GF-D8 (cell line): ENCODE results near the gene UBQLN2.
"Not testable (repeated sequence)": the region's sequence is repeated elsewhere in the genome, so short reads cannot be mapped to it uniquely, and the experiment has no call there.

Experiments
- DNase-seq: peaks from one replicate; lab custom pipeline; 2025; lab: John Stamatoyannopoulos, UW

UBQLN2 gene

DNA sequence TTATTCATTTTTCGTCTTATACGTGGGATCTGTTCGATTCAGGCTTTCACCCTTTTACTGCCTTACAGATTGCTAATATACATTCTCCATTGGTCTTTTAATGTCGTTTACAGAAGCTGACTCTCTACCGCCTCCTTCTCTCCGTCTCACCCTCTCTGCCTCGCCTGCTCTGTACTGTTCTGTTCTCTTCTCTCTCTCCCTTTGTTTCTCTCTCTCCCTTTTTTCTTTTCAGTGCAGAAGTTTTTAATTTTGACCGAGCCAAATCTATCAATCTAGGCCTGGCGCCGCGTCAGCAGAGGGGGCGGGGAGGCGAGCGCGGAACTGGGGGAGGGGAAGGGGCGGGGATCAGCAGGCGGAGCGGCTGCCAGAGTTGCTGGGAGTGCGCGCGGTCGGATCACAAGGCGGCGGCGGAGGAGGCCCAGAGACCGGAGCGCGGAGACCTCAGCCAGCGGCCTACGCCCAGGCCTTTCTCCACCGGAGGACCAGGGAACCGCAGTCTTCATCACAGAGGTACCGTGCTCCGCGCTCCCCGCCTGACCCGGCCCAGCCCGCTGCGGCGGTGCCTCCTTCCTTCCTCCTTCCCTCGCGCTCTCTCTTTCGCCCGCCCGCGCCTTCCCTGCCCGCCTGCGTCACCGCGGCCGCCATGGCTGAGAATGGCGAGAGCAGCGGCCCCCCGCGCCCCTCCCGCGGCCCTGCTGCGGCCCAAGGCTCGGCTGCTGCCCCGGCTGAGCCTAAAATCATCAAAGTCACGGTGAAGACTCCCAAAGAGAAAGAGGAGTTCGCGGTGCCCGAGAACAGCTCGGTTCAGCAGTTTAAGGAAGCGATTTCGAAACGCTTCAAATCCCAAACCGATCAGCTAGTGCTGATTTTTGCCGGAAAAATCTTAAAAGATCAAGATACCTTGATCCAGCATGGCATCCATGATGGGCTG, at the start of gene UBQLN2:
Gene UBQLN2, plus strand, starts transcription at position 397 of the 931 bp plus-strand sequence. Its CDS starts 247 bp downstream, at position 644.
- DNase-seq: peak; percentile 24

DNA sequence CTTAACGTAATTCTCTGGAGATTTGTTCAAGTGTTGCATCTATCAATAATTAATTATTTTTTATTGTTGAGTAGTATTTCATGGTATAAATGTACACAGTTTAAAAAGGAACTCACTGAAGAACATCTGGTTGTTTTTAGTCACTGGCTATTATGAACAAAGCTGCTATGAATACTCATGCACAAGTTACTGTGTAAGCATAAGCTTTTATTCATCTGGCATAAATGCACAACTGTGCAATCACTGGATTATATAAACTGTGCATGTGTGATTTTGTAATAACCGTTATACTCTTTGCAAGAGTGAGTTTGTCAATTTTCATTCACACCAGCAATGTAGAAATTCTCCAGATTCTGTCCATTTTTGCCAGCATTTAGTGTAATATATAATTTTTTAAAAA, 43.8 kb upstream of the UBQLN2 start:
- no peak for DNase-seq

DNA sequence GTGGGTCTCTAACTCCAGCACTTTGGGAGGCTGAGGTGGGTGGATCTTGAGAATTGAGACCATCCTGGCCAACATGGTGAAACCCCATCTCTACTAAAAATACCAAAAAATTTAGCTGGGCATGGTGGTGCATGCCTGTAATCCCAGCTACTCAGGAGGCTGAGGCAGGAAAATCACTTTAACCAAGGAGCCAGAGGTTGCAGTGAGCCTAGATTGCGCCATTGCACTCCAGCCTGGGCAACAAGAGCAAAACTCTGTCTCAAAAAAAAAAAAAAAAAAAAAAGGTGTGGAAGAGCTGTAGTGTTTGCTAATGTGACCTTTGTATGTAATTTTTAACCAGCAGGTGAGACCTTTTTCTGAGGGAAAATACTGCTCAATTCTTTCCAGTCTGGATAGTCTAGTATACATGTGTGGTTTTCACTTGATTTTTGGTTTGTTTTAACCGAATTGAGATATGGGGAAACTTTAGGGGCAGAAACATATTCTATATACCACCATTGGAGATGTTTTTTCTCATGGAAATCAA, 33.9 kb upstream of the UBQLN2 start:
- DNase-seq: not testable (repeated sequence)

DNA sequence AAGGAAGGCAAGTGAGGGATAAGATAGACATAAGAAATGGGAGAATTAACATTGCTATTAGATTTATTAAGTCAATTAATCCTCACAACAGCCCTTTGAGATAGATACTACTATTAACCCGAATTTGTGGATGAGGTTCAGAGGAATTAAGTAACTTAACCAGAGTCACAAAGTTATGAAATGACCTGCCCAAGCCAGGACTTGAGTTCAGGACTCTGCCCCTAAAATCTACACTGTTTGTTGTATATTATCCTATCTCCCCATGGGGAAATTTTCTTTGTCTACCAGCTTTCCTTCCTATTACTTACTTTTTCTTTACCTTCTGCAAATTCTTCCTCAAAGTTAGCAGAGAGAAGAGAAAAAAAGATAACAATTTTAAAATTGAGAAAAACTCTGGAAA, 33.4 kb upstream of the UBQLN2 start:
- no peak for DNase-seq

DNA sequence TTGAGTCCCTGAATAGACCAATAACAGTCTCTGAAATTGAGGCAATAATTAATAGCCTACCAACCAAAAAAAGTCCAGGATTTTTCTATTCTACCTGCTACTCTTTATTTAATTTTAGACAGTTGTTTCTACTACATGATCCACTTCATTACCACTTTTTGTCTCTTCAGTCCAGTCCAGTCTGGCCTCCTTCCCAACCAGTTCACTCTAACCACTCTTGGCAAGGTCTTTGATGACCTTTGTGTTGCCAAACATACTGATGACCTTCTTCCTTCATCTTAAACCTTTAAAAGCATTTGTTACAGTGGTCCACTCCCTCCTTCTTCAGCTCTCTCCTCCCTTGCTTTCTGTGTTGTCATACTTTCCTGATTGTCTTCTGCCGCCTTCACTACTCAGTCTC, 12.8 kb upstream of the UBQLN2 start:
- DNase-seq: no peak

DNA sequence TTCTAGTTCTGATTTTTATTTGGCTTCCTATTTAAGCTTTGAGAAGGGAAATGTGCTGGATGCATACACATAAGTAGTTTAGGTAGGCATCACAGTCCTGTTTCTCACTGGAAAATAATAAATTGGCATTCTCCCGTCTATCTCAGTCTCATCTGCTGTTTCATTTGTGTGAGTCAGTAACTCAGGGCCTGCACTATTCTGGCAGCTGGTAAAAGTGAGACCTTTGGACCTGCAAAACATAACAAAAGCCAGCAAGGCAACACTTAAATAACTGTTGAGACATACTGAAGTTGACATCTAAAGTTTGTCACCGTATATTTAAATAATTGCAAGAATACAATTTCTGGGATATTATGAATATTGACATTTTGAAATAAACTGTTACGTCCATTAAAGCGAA, 8.6 kb upstream of the UBQLN2 start:
- DNase-seq: no peak

DNA sequence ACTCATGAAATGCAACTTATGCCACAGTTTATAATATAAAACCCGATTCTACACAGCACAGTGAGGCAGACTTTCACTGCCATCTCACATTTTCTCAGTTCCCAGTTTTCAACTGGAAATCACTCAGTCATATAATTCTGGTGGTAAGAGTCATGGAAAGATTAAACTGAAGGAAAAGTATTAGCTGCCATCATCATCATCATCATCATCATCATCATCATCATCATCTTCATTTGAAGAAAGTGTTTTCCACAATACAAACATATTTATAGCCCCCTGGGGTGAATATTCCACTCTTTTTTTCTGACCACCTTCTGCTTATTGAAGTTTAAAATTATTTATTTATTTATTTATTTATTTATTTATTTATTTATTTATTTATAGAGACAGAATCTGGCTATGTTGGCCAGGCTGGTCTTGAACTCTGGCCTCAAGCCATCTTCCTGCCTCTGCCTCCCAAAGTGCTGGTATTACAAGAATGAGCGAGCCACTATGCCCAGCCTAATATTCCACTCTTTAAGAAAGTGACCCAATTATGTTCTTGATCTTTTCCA, 6.0 kb upstream of the UBQLN2 start:
- no peak for DNase-seq

DNA sequence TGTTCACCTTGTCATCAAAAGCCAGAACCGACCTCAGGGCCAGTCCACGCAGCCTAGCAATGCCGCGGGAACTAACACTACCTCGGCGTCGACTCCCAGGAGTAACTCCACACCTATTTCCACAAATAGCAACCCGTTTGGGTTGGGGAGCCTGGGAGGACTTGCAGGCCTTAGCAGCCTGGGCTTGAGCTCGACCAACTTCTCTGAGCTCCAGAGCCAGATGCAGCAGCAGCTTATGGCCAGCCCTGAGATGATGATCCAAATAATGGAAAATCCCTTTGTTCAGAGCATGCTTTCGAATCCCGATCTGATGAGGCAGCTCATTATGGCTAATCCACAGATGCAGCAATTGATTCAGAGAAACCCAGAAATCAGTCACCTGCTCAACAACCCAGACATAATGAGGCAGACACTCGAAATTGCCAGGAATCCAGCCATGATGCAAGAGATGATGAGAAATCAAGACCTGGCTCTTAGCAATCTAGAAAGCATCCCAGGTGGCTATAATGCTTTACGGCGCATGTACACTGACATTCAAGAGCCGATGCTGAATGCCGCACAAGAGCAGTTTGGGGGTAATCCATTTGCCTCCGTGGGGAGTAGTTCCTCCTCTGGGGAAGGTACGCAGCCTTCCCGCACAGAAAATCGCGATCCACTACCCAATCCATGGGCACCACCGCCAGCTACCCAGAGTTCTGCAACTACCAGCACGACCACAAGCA, 898 bp downstream of the UBQLN2 start:
- DNase-seq: no peak

DNA sequence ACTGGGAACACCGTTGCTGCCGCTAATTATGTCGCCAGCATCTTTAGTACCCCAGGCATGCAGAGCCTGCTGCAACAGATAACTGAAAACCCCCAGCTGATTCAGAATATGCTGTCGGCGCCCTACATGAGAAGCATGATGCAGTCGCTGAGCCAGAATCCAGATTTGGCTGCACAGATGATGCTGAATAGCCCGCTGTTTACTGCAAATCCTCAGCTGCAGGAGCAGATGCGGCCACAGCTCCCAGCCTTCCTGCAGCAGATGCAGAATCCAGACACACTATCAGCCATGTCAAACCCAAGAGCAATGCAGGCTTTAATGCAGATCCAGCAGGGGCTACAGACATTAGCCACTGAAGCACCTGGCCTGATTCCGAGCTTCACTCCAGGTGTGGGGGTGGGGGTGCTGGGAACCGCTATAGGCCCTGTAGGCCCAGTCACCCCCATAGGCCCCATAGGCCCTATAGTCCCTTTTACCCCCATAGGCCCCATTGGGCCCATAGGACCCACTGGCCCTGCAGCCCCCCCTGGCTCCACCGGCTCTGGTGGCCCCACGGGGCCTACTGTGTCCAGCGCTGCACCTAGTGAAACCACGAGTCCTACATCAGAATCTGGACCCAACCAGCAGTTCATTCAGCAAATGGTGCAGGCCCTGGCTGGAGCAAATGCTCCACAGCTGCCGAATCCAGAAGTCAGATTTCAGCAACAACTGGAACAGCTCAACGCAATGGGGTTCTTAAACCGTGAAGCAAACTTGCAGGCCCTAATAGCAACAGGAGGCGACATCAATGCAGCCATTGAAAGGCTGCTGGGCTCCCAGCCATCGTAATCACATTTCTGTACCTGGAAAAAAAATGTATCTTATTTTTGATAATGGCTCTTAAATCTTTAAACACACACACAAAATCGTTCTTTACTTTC, 1.8 kb downstream of the UBQLN2 start:
- no peak for DNase-seq

DNA sequence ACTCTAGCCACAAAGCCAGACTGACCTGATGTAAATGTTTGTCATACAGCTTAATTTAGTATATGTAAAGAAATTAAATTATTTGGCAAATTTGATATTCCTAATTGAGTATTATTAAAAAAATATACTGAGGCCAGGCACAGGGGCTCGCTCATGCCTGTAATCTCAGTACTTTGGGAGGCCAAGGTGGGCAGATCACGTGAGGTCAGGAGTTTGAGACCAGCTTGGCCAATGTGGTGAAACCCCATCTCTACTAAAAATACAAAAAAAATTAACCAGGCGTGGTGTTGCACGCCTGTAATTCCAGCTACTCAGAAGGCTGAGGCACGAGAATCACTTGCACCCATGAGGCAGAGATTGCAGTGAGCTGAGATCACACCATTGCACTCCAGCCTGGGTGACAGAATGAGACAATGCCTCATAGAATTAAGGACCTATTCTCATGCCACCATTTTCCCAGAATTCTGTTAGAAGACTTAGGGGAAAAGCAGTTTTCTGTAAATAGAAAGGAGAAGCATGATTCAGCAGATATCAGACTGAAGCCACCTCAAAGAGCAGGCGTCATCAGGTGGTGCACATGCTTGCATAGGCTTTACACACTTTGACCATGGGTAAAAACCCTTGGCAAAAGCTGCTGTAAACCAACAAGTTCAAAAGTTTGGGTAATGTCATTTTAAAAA, 6.1 kb downstream of the UBQLN2 start:
- DNase-seq: no peak

DNA sequence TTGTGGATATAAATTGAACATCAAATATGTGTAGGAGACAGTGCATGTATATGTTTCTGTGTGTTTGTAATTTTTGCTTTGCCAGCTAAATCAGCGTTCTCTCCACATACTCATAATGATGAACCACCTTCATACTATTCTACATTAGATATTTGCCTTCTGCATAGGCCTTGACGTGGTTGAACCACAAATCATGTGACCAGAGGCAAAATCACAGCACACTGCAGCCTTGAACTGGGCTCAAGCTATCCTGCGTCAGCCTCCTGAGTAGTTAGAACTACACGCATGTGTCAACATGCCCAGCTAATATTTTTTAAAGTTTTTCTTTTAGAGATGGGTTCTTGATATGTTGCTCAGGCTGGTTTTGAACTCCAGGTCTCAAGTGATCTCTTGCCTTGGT, 9.5 kb downstream of the UBQLN2 start:
- no peak for DNase-seq

DNA sequence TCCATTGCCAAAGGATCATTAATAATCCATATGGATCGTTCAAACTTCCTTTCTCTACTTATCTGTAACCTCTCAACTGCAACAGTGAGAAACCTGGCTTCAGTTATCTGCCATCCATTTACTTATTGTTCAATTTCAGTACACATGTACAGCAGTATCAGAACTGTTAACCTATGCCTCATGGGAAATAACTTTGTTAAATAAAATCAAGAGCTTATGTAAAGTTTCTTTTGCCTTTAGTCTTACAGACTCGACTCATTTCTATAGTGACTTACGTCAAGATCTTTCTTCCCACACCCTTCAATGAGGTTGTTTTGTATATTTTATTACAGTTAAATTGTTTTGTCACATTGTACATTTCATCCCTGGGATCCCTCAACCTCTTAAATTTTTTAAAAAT, 11.4 kb downstream of the UBQLN2 start:
- DNase-seq: no peak

DNA sequence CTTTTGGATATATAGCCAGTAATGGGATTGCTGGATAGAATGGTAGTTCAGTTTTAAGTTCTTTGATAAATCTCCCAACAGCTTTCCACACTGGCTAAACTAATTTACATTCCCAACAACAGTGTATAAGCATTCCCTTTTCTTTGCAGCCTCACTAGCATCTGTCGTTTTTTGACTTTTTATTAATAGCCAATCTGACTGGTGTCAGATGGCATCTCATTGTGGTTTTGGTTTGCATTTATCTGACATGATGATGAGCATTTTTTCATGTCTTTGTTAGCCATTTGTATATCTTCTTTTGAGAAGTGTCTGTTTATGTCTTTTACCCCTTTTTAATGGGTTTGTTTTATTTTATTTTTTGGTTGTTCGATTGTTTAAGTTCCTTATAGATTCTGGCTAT, 13.3 kb downstream of the UBQLN2 start:
- no peak for DNase-seq

DNA sequence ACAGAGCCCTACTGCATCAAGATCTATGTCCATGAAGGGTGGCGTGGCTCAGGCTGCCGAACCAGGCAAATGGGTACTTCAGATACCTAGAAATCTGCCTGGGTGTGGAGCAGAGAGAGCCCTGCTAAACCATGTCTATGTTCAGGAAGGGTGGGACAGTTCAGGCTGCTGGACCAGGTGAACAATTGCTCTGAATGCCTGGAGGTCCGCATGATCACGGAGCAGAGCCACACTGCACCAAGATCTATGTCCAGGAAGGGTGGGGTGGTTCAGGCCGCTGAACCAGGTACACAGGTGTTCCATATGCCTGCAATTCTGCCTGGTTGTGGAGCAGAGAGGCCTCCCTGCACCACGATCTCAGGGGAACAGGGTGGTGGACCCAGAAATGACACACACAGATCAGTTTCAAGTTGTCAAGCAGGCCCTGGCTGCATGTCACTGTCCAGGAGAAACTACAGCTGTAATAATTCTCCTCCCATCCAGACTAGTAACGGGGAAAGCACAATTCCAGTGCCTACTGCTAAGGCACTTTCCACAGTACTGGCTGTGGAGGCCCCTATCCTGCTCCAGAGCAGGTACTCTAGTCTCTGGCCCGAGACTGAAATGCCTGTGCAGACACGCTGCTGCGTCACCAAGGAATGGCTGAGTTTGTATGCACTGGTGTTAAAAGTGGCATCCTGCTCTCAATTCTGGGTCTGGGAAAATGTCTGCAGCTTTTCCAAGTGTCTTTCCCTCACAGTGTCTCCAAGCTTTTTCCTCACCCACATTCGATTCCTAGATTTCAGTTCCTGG, 25.2 kb downstream of the UBQLN2 start:
- no peak for DNase-seq

DNA sequence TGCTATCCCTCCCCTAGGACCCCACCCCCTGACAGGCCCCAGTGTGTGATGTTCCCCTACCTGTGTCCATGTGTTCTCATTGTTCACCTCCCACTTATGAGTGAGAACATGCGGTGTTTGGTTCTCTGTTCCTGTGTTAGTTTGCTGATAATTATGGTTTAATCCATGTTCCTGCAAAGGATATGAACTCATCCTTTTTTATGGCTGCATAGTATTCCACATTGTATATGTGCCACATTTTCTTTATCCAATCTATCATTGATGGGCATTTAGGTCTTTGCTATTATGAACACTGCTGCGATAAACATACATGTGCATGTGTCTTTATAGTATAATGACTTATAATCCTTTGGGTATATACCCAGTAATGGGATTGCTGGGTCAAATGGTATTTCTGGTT, 28.4 kb downstream of the UBQLN2 start:
- not testable (repeated sequence) for DNase-seq

DNA sequence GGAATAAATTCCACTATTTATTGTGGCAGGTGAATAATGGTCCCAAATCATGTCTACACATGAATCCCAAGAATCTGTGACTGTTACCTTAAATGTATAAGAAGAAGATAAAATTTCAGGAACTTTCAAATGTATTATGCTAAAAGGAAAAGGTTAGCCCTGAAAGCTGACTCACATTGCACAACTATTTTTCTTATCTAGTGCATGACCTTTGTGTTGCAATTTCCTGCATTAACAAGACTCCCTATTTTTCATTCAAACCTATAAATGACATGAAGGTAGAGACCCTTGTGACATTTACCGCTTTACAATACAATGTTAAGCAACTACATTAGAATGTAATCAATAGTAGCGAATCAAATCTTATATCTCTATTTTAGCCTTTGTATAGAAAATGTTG, 36.7 kb downstream of the UBQLN2 start:
- peak; percentile 3 for DNase-seq

DNA sequence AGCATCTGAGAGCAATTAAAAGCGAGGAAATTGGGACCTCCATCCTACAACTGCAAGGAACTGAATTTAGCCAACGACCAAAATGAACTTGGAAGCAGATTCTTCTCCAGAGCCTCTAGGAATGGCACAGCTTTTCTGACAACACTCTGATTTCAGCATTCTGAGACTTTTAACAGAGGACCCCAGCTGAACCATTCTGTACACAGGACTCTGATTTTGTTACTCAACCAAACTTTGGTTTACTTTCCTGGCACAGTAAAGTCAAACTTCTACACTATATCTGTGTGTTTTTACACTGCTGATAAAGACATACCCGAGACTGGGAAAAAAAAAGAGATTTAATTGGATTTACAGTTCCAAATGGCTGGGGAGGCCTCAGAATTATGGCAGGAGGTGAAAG, 37.6 kb downstream of the UBQLN2 start:
- DNase-seq: no peak

DNA sequence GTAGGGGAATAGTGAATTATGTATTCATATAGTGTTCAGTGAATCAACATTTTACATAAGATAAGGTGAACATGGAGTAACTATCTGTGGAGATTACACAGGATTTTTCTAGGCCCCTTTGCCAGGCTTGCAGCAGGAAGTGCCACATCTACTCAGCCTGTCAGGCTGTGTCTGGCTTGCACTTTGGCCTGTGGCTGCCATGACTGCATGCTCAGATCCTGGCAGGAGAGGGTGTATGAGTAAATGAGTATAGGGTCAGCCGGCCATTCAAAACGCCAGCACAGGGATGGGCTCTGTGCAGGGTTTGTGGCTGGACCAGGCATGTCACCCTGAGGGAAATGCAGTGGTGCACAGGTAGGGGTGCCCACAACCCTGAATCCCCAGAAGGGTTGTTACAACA, 51.9 kb downstream of the UBQLN2 start:
- DNase-seq: no peak
